Colonic mucosa (tissue), 4 donors: ENCODE measurements around the gene ESRRA. TPM values are rescaled to one million over a fixed set of nuclear protein-coding genes. Genes with fewer than 3 reads are reported as not detected.

Experiments
- DNase-seq: peaks from one replicate; pipeline ENCODE4 v3.0.0-alpha.2; 2020
- H3K27ac ChIP-seq: fragments of 200-600 bp; one replicate; pipeline ENCODE4 v1.8.0; 2021
- H3K27me3 ChIP-seq: fragments of 200-600 bp; one replicate; pipeline ENCODE4 v1.8.0; 2021
- H3K36me3 ChIP-seq: fragments of 200-600 bp; one replicate; pipeline ENCODE4 v1.8.0; 2021
- H3K4me1 ChIP-seq: fragments of 200-600 bp; one replicate; pipeline ENCODE4 v1.8.0; 2021; ENCODE audit warnings: mild to moderate bottlenecking
- H3K4me3 ChIP-seq: fragments of 200-600 bp; one replicate; pipeline ENCODE4 v1.8.0; 2021
- H3K9ac ChIP-seq, 2 donors: one replicate each; pipeline ENCODE4 v1.7.0; 2013; ENCODE audit warnings: control low read depth in 2 of 2, low read depth in 2 of 2, low read length in 2 of 2
- H3K9me3 ChIP-seq: fragments of 200-600 bp; one replicate; pipeline ENCODE4 v1.8.0; 2021
- CTCF ChIP-seq: fragments of 200-600 bp; IDR thresholded peaks from one replicate; pipeline ENCODE4 v1.8.0; 2022; ENCODE audit warnings: antibody characterized with exemption, mild to moderate bottlenecking
- intact Hi-C: fragments of 100-400 bp; cut with DNase I; formaldehyde crosslinking; loops from one replicate; pipeline ENCODE4 v1.14.1; 2022
- total RNA-seq, 2 donors: library from RNA; stranded (reverse); fragmentation: NEBNext Ultra II Directional in 1 of 2; extraction: Animal tissue kit (Norgen Biotek cat#: 25700) in 1 of 2; gene quantifications; one replicate each; pipeline ENCODE4 v1.2.1, GENCODE V29; 2021
- donor health status: healthy.
- donor health status: DM: no; HTN: no; CAD: no.
- donor health status: DM: no; HTN: no; CAD: no.

ESRRA gene
- total RNA-seq, 2 donors from 2014 or later: 150 to 187 TPM

GRCh38 chr11:64291752-64292459 is 13.4 kb upstream of the ESRRA start:
- intact Hi-C loops: no loop called here
- TF ChIP-seq CTCF: no peak
- H3K9ac ChIP-seq: peak overlapping the region in 1 of 2 donors; percentile 43
- no peaks in the 10 kb centered on the region for H3K36me3 ChIP-seq
- H3K9me3 ChIP-seq: no peaks in the 10 kb centered on the region
- peaks cover 3% of the 10 kb centered on the region for H3K4me1 ChIP-seq
- no peak for DNase-seq
- H3K4me3 ChIP-seq: peak overlapping the region; percentile 19
- H3K27ac ChIP-seq: no peak overlapping the region
- H3K27me3 ChIP-seq: peaks cover 57% of the 10 kb centered on the region

- no peak for TF ChIP-seq CTCF
- no peak for DNase-seq
- H3K4me1 ChIP-seq: peaks cover 3% of the 10 kb centered on the region
- intact Hi-C loops: no loop called here
- H3K27ac ChIP-seq: no peak overlapping the region
- H3K36me3 ChIP-seq: no peaks in the 10 kb centered on the region
- H3K27me3 ChIP-seq: peaks cover 64% of the 10 kb centered on the region
- H3K9ac ChIP-seq: peak overlapping the region in 1 of 2 donors; percentile 43
- H3K4me3 ChIP-seq: peak overlapping the region; percentile 19
- no peaks in the 10 kb centered on the region for H3K9me3 ChIP-seq
Observed at GRCh38 chr11:64292460-64293254, 12.7 kb upstream of the ESRRA start.

- intact Hi-C loops: no loop called here
- no peak for DNase-seq
- peaks cover 11% of the 10 kb centered on the region for H3K4me1 ChIP-seq
Observed at GRCh38 chr11:64294774-64295173, 10.6 kb upstream of the ESRRA start.

GRCh38 chr11:64295760-64296159 is 9.6 kb upstream of the ESRRA start:
- no peak for TF ChIP-seq CTCF
- intact Hi-C loops: no loop called here
- no peak for DNase-seq
- H3K9me3 ChIP-seq: no peaks in the 10 kb centered on the region
- peaks cover 83% of the 10 kb centered on the region for H3K27me3 ChIP-seq
- no peak overlapping the region for H3K9ac ChIP-seq
- no peaks in the 10 kb centered on the region for H3K36me3 ChIP-seq
- H3K27ac ChIP-seq: no peak overlapping the region
- H3K4me1 ChIP-seq: peaks cover 21% of the 10 kb centered on the region
- H3K4me3 ChIP-seq: no peak overlapping the region

More at GRCh38 chr11:64294774-64295173, 10.6 kb upstream of the ESRRA start:
- Histone ChIP-seq H3K27ac (no peak overlapping the region), H3K9me3 (no peaks in the 10 kb centered on the region), H3K27me3 (peaks cover 85% of the 10 kb centered on the region), H3K9ac (no peak overlapping the region), H3K36me3 (no peaks in the 10 kb centered on the region), H3K4me3 (no peak overlapping the region)
- no peak for TF ChIP-seq CTCF

- Histone ChIP-seq H3K27ac (no peak overlapping the region), H3K4me1 (peaks cover 23% of the 10 kb centered on the region), H3K36me3 (no peaks in the 10 kb centered on the region), H3K4me3 (no peak overlapping the region), H3K9ac (no peak overlapping the region), H3K9me3 (no peaks in the 10 kb centered on the region), H3K27me3 (peaks cover 78% of the 10 kb centered on the region)
- no peak for TF ChIP-seq CTCF
- no peak for DNase-seq
- intact Hi-C loops: no loop called here
Observed at GRCh38 chr11:64296236-64296635, 9.1 kb upstream of the ESRRA start.
